PFSK-1 (cell line): Measurements from ENCODE around the gene CGN.

ENCODE experiments used
- FOXP2 ChIP-seq: optimal IDR thresholded peaks from 2 replicates; pipeline ENCODE3; 2011; ENCODE audit warnings: borderline replicate concordance, control low read depth, inconsistent platforms; ENCODE audit not compliant: insufficient read depth; ENCODE audit errors: extremely low read length, extremely low read depth
- POLR2AphosphoS5 ChIP-seq: IDR thresholded peaks from 2 replicates; pipeline ENCODE4 v1.6.1; 2012; ENCODE audit warnings: low read depth, mild to moderate bottlenecking, control low read depth, low read length, moderate library complexity
- REST ChIP-seq, 2 experiments: IDR thresholded peaks; 2 replicates each; pipeline versions ENCODE4 v1.6.1 to v1.8.0; 2011 to 2012; ENCODE audit warnings: low read depth in 2 of 2, low read length in 2 of 2, control low read depth in 1 of 2, inconsistent platforms in 1 of 2, mild to moderate bottlenecking in 1 of 2, moderate library complexity in 1 of 2; ENCODE audit not compliant: insufficient read depth in 1 of 2

DNA sequence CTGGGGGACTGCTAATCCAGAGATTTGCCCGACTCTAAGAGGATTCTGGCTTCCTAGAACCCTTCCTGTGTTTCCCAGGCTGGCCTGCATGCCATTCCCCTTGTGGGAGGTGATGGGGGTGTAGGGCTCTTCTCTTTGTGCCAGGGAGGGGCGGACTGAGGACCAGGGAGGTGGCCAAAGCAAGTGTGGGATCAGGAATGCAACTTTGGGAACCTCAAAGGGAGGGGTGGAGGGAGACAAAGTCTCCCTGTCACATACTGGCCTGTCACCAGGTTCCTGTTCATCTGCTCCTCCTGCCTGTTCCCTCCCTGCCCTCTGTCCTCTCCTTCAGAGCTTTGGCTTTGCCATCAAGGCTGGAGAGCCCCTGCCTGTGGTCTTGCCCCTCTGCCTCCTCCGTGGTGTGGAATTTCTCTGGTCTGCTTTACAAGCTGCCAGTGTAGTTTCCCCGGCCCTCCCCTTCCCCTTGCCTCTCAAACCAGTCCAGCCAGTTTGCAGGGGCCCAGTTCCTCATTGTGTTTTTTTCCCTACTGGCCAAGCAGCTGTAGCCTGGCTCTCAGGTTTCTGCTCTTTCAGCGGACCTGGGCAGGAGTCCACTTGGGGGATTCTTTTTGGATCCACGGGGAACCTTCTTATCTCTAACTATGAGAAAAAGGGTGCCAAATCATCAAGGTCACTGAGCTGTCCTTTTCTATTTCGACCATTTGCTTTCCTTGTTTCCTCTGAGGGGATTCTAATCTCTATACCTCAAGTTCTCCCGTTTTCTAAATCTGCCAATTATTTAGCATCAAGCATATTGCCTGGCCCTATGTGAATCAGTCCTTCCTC lies 1.8 kb downstream of the CGN start:
- TF ChIP-seq REST (IDR thresholded peaks at IDR 0.05; ENCODE audit: insufficient read depth in 1 of 2, low read depth in 2 of 2, low read length in 2 of 2), result no peak
- TF ChIP-seq POLR2AphosphoS5, result no peak
- no peak for TF ChIP-seq FOXP2
